Liver (tissue), 9 donors: ENCODE measurements around the gene TRAPPC3L. TPM values are rescaled to one million over a fixed set of nuclear protein-coding genes. Genes with fewer than 3 reads are reported as not detected.

Source experiments
- DNase-seq: peaks from one replicate; pipeline ENCODE4 v3.0.0-alpha.2; 2017; ENCODE audit warnings: low spot score
- H3K27ac ChIP-seq, 2 donors: one replicate each; pipeline ENCODE4 v1.7.0; 2013; ENCODE audit warnings: inconsistent platforms in 2 of 2, low read length in 2 of 2, control low read depth in 1 of 2, low read depth in 1 of 2, mild to moderate bottlenecking in 1 of 2
- H3K27me3 ChIP-seq, 4 donors: one replicate each; pipeline versions ENCODE4 v1.6.1 to v1.7.0; 2013; ENCODE audit warnings: low read length in 3 of 4, inconsistent platforms in 1 of 4, mild to moderate bottlenecking in 1 of 4, moderate library complexity in 1 of 4; ENCODE audit not compliant: control insufficient read depth in 4 of 4, insufficient read depth in 4 of 4
- H3K36me3 ChIP-seq, 4 donors: one replicate each; pipeline versions ENCODE4 v1.6.1 to v1.7.0; 2013; ENCODE audit warnings: low read length in 3 of 4, mild to moderate bottlenecking in 3 of 4, low read depth in 1 of 4, moderate library complexity in 1 of 4; ENCODE audit not compliant: control insufficient read depth in 4 of 4, insufficient read depth in 3 of 4
- H3K4me1 ChIP-seq, 4 donors: one replicate each; pipeline versions ENCODE4 v1.6.1 to v1.7.0; 2013; ENCODE audit warnings: low read length in 3 of 4, mild to moderate bottlenecking in 3 of 4, moderate library complexity in 1 of 4; ENCODE audit not compliant: control insufficient read depth in 4 of 4, insufficient read depth in 4 of 4
- H3K4me3 ChIP-seq, 3 donors: one replicate each; pipeline versions ENCODE4 v1.6.1 to v1.7.0; 2013; ENCODE audit warnings: low read length in 3 of 3, control low read depth in 1 of 3, low read depth in 1 of 3, mild to moderate bottlenecking in 1 of 3
- H3K9ac ChIP-seq, 2 donors: one replicate each; pipeline ENCODE4 v1.7.0; 2013; ENCODE audit warnings: low read length in 2 of 2, mild to moderate bottlenecking in 2 of 2, moderate library complexity in 2 of 2, control low read depth in 1 of 2, low read depth in 1 of 2
- H3K9me3 ChIP-seq, 4 donors: one replicate each; pipeline versions ENCODE4 v1.6.1 to v1.7.0; 2013; ENCODE audit warnings: low read length in 3 of 4; ENCODE audit not compliant: control insufficient read depth in 4 of 4
- EGR1 ChIP-seq, 2 donors: IDR thresholded peaks; 2 replicates each; pipeline ENCODE4 v1.6.1; 2016 to 2018; ENCODE audit warnings: antibody characterized with exemption in 2 of 2, low read depth in 2 of 2
- FOXA1 ChIP-seq: IDR thresholded peaks from 2 replicates; pipeline ENCODE4 v1.6.1; 2016; ENCODE audit warnings: antibody characterized with exemption
- FOXA2 ChIP-seq: IDR thresholded peaks from 2 replicates; pipeline ENCODE4 v1.6.1; 2016; ENCODE audit warnings: antibody characterized with exemption
- GABPA ChIP-seq, 2 donors: IDR thresholded peaks in 1 of 2; conservative IDR thresholded peaks in 1 of 2; 2 replicates each; pipeline ENCODE4 v1.6.1; 2016; ENCODE audit warnings: antibody characterized with exemption in 2 of 2, mild to moderate bottlenecking in 1 of 2, moderate library complexity in 1 of 2
- HNF4A ChIP-seq, 2 donors: conservative IDR thresholded peaks; 2 replicates each; pipeline ENCODE4 v1.6.1; 2016; ENCODE audit warnings: antibody characterized with exemption in 2 of 2, mild to moderate bottlenecking in 2 of 2
- HNF4G ChIP-seq: IDR thresholded peaks from 2 replicates; pipeline ENCODE4 v1.6.1; 2016; ENCODE audit warnings: antibody characterized with exemption
- JUND ChIP-seq, 2 donors: IDR thresholded peaks; 2 replicates each; pipeline ENCODE4 v1.6.1; 2016; ENCODE audit warnings: antibody characterized with exemption in 2 of 2
- NR2F2 ChIP-seq: IDR thresholded peaks from 2 replicates; pipeline ENCODE4 v1.6.1; 2016; ENCODE audit warnings: antibody characterized with exemption
- RAD21 ChIP-seq, 2 donors: IDR thresholded peaks; 2 replicates each; pipeline ENCODE4 v1.6.1; 2016; ENCODE audit warnings: antibody characterized with exemption in 2 of 2, mild to moderate bottlenecking in 2 of 2
- RXRA ChIP-seq, 2 donors: IDR thresholded peaks; 2 replicates each; pipeline ENCODE4 v1.6.1; 2017 to 2018; ENCODE audit warnings: antibody characterized with exemption in 2 of 2, mild to moderate bottlenecking in 1 of 2
- SP1 ChIP-seq: IDR thresholded peaks from 2 replicates; pipeline ENCODE4 v1.6.1; 2018; ENCODE audit warnings: antibody characterized with exemption, mild to moderate bottlenecking
- TAF1 ChIP-seq: conservative IDR thresholded peaks from 2 replicates; pipeline ENCODE4 v1.6.1; 2016; ENCODE audit warnings: antibody characterized with exemption, mild to moderate bottlenecking
- YY1 ChIP-seq: IDR thresholded peaks from 2 replicates; pipeline ENCODE4 v1.6.1; 2016; ENCODE audit warnings: antibody characterized with exemption, mild to moderate bottlenecking
- WGBS: extraction: QIAGEN DNeasy Blood & Tissue Kit; methylation state at CpG from one replicate; pipeline ENCODE4 v1.1.7; 2013; 5-methylcytosine and 5-hydroxymethylcytosine counted together
- polyA plus RNA-seq, 2 donors: library from polyadenylated mRNA; stranded (reverse) in 1 of 2; unstranded in 1 of 2; fragments of 200-250 nt in 1 of 2; fragments of >200 nt in 1 of 2; fragmentation: Nextera tagmentation in 1 of 2; extraction: Ambion mirVana in 1 of 2; gene quantifications; one replicate each; pipeline versions ENCODE4 v1.2.1 to v1.2.3, GENCODE V29; 2013 to 2015
- total RNA-seq, 2 donors: library from RNA; depleted of rRNA; stranded (reverse); fragments of >200 nt; gene quantifications; one replicate each; pipeline ENCODE4 v1.2.3, GENCODE V29; 2014
- TF ChIP-seq, protein P1 (sequence below): IDR thresholded peaks from 2 replicates; pipeline ENCODE4 v1.6.1; 2016; ENCODE audit warnings: antibody characterized with exemption
- TF ChIP-seq, protein P2 (sequence below): IDR thresholded peaks from 2 replicates; pipeline ENCODE4 v1.6.1; 2016; ENCODE audit warnings: antibody characterized with exemption, mild to moderate bottlenecking
- TF ChIP-seq, protein P3 (sequence below): IDR thresholded peaks from 2 replicates; pipeline ENCODE4 v1.6.1; 2016; ENCODE audit warnings: antibody characterized with exemption
- TF ChIP-seq, protein P4 (sequence below): IDR thresholded peaks from 2 replicates; pipeline ENCODE4 v1.6.1; 2016; ENCODE audit warnings: antibody characterized with exemption
- TF ChIP-seq, protein P5 (sequence below): fragments of 150-350 bp; IDR thresholded peaks from 2 replicates; pipeline ENCODE4 v1.5.1; 2017; ENCODE audit warnings: improper control_type of control experiment, low read depth, low read length; ENCODE audit not compliant: missing input control
- donor health status: healthy.
- donor health status: healthy.
- donor health status: healthy.
- donor health status: healthy.
- donor health status: healthy.

TRAPPC3L gene
- total and polyA plus RNA-seq, 4 donors = 0.08 to 0.21 (median 0.16) TPM

DNA sequence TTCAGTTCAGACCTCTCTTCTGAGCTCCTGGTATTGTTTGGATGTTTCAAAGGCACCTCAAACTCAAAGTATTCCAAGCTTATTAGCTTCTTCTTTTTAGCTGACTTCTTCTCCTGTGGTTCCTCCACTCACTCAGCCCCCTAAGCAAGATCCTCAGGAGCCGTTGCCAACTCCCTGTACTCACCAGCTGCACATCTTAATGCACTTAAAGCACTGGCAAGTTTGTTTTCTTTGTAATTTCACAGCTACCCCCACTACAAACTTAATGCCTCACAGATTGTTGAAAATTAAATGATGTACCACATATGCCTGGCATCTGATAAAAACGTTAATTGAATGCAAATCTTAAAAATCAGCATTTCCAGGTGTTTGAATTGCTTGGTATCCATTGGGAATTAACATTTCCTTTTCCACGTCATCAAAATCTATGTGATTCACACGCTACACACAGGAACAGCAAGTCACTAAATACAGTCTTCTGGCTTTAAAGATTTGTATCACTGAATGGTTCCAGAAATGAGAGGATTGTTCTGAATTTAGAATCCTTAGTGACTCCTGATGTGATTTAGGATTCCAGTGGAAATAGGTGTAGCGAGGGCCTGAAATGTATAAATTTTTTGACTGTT, 59.8 kb downstream of the TRAPPC3L start:
- H3K4me1 ChIP-seq = no peaks in the 10 kb centered on the region
- WGBS = 77% methylated on average over 5 of the region's 5 CpGs
- TF ChIP-seq, protein P1, sequence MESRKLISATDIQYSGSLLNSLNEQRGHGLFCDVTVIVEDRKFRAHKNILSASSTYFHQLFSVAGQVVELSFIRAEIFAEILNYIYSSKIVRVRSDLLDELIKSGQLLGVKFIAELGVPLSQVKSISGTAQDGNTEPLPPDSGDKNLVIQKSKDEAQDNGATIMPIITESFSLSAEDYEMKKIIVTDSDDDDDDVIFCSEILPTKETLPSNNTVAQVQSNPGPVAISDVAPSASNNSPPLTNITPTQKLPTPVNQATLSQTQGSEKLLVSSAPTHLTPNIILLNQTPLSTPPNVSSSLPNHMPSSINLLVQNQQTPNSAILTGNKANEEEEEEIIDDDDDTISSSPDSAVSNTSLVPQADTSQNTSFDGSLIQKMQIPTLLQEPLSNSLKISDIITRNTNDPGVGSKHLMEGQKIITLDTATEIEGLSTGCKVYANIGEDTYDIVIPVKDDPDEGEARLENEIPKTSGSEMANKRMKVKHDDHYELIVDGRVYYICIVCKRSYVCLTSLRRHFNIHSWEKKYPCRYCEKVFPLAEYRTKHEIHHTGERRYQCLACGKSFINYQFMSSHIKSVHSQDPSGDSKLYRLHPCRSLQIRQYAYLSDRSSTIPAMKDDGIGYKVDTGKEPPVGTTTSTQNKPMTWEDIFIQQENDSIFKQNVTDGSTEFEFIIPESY = no peak
- no peak for TF ChIP-seq RXRA (IDR thresholded peaks at IDR 0.05)
- TF ChIP-seq, protein P2, sequence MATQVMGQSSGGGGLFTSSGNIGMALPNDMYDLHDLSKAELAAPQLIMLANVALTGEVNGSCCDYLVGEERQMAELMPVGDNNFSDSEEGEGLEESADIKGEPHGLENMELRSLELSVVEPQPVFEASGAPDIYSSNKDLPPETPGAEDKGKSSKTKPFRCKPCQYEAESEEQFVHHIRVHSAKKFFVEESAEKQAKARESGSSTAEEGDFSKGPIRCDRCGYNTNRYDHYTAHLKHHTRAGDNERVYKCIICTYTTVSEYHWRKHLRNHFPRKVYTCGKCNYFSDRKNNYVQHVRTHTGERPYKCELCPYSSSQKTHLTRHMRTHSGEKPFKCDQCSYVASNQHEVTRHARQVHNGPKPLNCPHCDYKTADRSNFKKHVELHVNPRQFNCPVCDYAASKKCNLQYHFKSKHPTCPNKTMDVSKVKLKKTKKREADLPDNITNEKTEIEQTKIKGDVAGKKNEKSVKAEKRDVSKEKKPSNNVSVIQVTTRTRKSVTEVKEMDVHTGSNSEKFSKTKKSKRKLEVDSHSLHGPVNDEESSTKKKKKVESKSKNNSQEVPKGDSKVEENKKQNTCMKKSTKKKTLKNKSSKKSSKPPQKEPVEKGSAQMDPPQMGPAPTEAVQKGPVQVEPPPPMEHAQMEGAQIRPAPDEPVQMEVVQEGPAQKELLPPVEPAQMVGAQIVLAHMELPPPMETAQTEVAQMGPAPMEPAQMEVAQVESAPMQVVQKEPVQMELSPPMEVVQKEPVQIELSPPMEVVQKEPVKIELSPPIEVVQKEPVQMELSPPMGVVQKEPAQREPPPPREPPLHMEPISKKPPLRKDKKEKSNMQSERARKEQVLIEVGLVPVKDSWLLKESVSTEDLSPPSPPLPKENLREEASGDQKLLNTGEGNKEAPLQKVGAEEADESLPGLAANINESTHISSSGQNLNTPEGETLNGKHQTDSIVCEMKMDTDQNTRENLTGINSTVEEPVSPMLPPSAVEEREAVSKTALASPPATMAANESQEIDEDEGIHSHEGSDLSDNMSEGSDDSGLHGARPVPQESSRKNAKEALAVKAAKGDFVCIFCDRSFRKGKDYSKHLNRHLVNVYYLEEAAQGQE = no peak
- no peak for TF ChIP-seq FOXA1
- TF ChIP-seq FOXA2 = no peak
- no peak for TF ChIP-seq NR2F2
- TF ChIP-seq RAD21 (IDR thresholded peaks at IDR 0.05) = no peak
- TF ChIP-seq, protein P3, sequence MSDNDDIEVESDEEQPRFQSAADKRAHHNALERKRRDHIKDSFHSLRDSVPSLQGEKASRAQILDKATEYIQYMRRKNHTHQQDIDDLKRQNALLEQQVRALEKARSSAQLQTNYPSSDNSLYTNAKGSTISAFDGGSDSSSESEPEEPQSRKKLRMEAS = no peak
- TF ChIP-seq SP1 = no peak
- TF ChIP-seq GABPA (IDR thresholded peaks at IDR 0.05 in 1 of 2, conservative IDR thresholded peaks at IDR 0.05 in 1 of 2) = no peak
- TF ChIP-seq YY1 = no peak
- no peak for TF ChIP-seq HNF4G
- TF ChIP-seq, protein P4, sequence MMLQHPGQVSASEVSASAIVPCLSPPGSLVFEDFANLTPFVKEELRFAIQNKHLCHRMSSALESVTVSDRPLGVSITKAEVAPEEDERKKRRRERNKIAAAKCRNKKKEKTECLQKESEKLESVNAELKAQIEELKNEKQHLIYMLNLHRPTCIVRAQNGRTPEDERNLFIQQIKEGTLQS = no peak
- no peaks in the 10 kb centered on the region for H3K27me3 ChIP-seq
- H3K36me3 ChIP-seq = no peaks in the 10 kb centered on the region
- no peak overlapping the region for H3K4me3 ChIP-seq
- H3K9me3 ChIP-seq = no peaks in the 10 kb centered on the region
- H3K9ac ChIP-seq = no peak overlapping the region
- no peak for DNase-seq
- H3K27ac ChIP-seq = no peak overlapping the region

DNA sequence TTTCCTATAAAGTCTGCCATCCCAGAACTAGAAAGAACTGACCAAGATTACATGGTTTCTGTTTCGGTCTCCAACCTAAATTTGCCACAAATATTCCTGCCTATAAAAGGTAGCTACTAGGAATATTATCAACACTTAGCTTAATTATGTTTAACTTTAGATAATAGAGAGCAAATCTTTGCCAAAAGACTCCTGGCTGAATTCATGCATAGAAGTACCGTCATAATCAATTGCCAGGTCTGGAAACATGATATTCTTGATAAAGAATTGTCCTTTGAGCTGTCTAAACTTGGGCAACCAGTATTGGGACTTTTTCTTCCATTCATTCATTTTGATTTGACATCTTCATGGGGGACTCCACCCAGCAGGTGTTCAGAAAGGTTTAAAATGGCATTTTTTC, 61.9 kb downstream of the TRAPPC3L start:
- H3K27me3 ChIP-seq = no peaks in the 10 kb centered on the region
- H3K4me3 ChIP-seq = no peak overlapping the region
- TF ChIP-seq EGR1 (IDR thresholded peaks at IDR 0.05; ENCODE audit: low read depth in 2 of 2) (no peak), FOXA2 (no peak), TAF1 (no peak), NR2F2 (no peak), RXRA (IDR thresholded peaks at IDR 0.05) (no peak), YY1 (no peak), GABPA (IDR thresholded peaks at IDR 0.05 in 1 of 2, conservative IDR thresholded peaks at IDR 0.05 in 1 of 2) (no peak), SP1 (no peak), FOXA1 (no peak), HNF4A (conservative IDR thresholded peaks at IDR 0.05) (no peak), RAD21 (IDR thresholded peaks at IDR 0.05) (no peak), JUND (IDR thresholded peaks at IDR 0.05) (no peak)
- TF ChIP-seq, protein P4 = no peak
- TF ChIP-seq, protein P2 = no peak
- TF ChIP-seq, protein P3 = no peak
- TF ChIP-seq, protein P5, sequence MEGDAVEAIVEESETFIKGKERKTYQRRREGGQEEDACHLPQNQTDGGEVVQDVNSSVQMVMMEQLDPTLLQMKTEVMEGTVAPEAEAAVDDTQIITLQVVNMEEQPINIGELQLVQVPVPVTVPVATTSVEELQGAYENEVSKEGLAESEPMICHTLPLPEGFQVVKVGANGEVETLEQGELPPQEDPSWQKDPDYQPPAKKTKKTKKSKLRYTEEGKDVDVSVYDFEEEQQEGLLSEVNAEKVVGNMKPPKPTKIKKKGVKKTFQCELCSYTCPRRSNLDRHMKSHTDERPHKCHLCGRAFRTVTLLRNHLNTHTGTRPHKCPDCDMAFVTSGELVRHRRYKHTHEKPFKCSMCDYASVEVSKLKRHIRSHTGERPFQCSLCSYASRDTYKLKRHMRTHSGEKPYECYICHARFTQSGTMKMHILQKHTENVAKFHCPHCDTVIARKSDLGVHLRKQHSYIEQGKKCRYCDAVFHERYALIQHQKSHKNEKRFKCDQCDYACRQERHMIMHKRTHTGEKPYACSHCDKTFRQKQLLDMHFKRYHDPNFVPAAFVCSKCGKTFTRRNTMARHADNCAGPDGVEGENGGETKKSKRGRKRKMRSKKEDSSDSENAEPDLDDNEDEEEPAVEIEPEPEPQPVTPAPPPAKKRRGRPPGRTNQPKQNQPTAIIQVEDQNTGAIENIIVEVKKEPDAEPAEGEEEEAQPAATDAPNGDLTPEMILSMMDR = no peak
- no peaks in the 10 kb centered on the region for H3K9me3 ChIP-seq
- H3K4me1 ChIP-seq = no peaks in the 10 kb centered on the region
- H3K9ac ChIP-seq = no peak overlapping the region
- DNase-seq = no peak
- no peak overlapping the region for H3K27ac ChIP-seq
- 51% methylated on average over 2 of the region's 2 CpGs for whole genome bisulfite sequencing
- H3K36me3 ChIP-seq = no peaks in the 10 kb centered on the region
